Stimulated activated CD4-positive, alpha-beta T cell treated with anti-CD3 and anti-CD28 coated beads, Interleukin-12 subunit alpha, Interleukin-12 subunit beta, amount 100 ng/mL, for 48 hours (primary cell): Measurements from ENCODE around the gene MAPK1.
"Not testable (repeated sequence)": the region's sequence is repeated elsewhere in the genome, so short reads cannot be mapped to it uniquely, and the experiment has no call there.

Source experiments
- DNase-seq, 3 donors: peaks; one replicate each; pipeline ENCODE4 v3.0.0-alpha.2; 2020; ENCODE audit warnings: low read depth in 2 of 3, low spot score in 1 of 3

The MAPK1 gene

GRCh38 chr22:21849489-21849888 lies 18.0 kb downstream of the MAPK1 start:
- no peak for DNase-seq

GRCh38 chr22:21848057-21848456 lies 19.4 kb downstream of the MAPK1 start:
- DNase-seq, result not testable (repeated sequence)

- DNase-seq, result no peak
These were observed 21.6 kb downstream of the MAPK1 start for GRCh38 chr22:21845558-21846453.

GRCh38 chr22:21842946-21843345 lies 24.5 kb downstream of the MAPK1 start:
- DNase-seq, result no peak

GRCh38 chr22:21841422-21841821 lies 26.0 kb downstream of the MAPK1 start:
- DNase-seq, result no peak

- DNase-seq, result no peak
These were observed 27.1 kb downstream of the MAPK1 start for GRCh38 chr22:21840236-21840823.

GRCh38 chr22:21839765-21840140 lies 27.7 kb downstream of the MAPK1 start:
- DNase-seq, result no peak

- not testable (repeated sequence) for DNase-seq
These were observed 28.2 kb downstream of the MAPK1 start for GRCh38 chr22:21839104-21839764.

GRCh38 chr22:21837248-21837979 lies 30.0 kb downstream of the MAPK1 start:
- DNase-seq, result no peak

- not testable (repeated sequence) for DNase-seq
These were observed 31.0 kb downstream of the MAPK1 start for GRCh38 chr22:21836486-21836885.

- DNase-seq, result no peak
These were observed 32.1 kb downstream of the MAPK1 start for GRCh38 chr22:21835378-21835777.

- DNase-seq, result no peak
These were observed 32.6 kb downstream of the MAPK1 start for GRCh38 chr22:21834869-21835268.

- DNase-seq, result no peak
These were observed 34.9 kb downstream of the MAPK1 start for GRCh38 chr22:21832291-21833290.

GRCh38 chr22:21829523-21829922 lies 37.9 kb downstream of the MAPK1 start:
- no peak for DNase-seq

- DNase-seq, result no peak
These were observed 39.2 kb downstream of the MAPK1 start for GRCh38 chr22:21828268-21828638.

- no peak for DNase-seq
These were observed 39.7 kb downstream of the MAPK1 start for GRCh38 chr22:21827628-21828267.

GRCh38 chr22:21826204-21826603 lies 41.2 kb downstream of the MAPK1 start:
- no peak for DNase-seq

GRCh38 chr22:21824962-21825361 lies 42.5 kb downstream of the MAPK1 start:
- not testable (repeated sequence) for DNase-seq

- no peak for DNase-seq
These were observed 43.0 kb downstream of the MAPK1 start for GRCh38 chr22:21824445-21824912.
